ENCODE measurements around the gene SLC25A34.

SLC25A34 gene

DNA sequence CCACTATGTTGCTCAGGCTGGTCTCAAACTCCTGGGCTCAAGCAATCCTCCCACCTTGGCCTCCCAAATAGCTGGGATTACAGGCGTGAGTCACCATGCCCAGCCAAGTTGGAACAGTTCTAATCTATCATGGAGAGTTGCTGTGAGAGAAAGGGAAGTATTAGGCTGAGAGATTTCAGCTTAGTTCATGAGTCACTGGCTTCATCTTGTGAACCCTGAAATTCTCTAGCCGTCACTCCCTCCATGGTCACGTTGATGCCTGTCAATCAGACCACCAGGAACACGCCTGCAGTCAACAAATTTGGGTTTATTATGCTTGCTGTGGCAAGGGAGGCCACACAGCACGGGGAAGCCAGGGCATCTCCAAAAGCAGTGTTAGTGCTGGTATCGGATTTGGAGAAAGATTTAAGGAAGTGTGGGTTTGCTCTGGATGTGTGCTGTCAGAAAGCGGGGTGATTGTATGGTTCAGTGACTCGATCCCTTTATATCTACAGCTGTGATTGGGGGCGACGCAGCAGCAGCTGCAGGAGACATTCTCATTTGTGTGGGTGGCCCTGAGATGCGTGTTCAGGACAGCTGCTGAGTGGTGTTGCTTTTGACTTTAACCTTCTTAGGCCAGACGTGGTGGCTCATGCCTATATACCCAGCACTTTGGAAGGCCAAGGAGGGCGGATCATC, 52.7 kb downstream of the SLC25A34 start:
- Histone ChIP-seq H3K27ac (ENCODE audit: extremely low read depth, low read depth, low read length) (no peak overlapping the region), H3K4me1 (ENCODE audit: control insufficient read depth, insufficient read depth, low read length) (no peaks in the 10 kb centered on the region), H3K36me3 (ENCODE audit: control insufficient read depth in 2 of 2, insufficient read depth in 1 of 2, low read length in 2 of 2) (peaks cover 0 to 37% of the 10 kb centered on the region in 2 experiments; a peak in 1 of 3 replicates), H3K4me3 (ENCODE audit: low read depth, low read length) (no peak overlapping the region), H3K9me3 (ENCODE audit: control insufficient read depth, insufficient read depth, low read depth, low read length) (no peaks in the 10 kb centered on the region)
- ChIA-PET POLR2A (interaction anchor here (0.9 to 1.7 kb wide), 3 partner anchors 10 to 60 kb away, joined by 3 to 5 read pairs (median 3); partner anchors contain the start of gene SPEN), CTCF (interaction anchor here (0.5 to 1.7 kb wide), 6 partner anchors 9 to 206 kb away, joined by 3 to 5 read pairs (median 3); no protein-coding TSS in a partner anchor)
- TF ChIP-seq PRDM1 (tag by site-specific recombination; IDR thresholded peaks at IDR 0.05) (peak; percentile 57; the same call in 1 of the 2 replicates), ZNF184 (tag by site-specific recombination; IDR thresholded peaks at IDR 0.05) (no peak)

All from HEK293 (cell line).